SJSA1 (cell line): ENCODE data around the gene FAM13A. TPM values are rescaled to one million over a fixed set of nuclear protein-coding genes. Genes with fewer than 3 reads are reported as not detected.
A peak's percentile ranks its signal among the peaks of the same experiment; 100 is the strongest.
"Not testable (repeated sequence)": the region's sequence is repeated elsewhere in the genome, so short reads cannot be mapped to it uniquely, and the experiment has no call there.

ENCODE experiments used
- DNase-seq, 2 experiments: peaks; one replicate each; pipeline ENCODE4 v3.0.0-alpha.2; 2015 to 2020; ENCODE audit warnings: low spot score in 2 of 2, low read depth in 1 of 2
- H3K27ac ChIP-seq: fragments of 250-450 bp; sonication (Bioruptor Pico); 2 replicates; pipeline ENCODE4 v1.5.1; 2020; ENCODE audit warnings: mild to moderate bottlenecking, moderate library complexity
- H3K27me3 ChIP-seq: fragments of 250-450 bp; sonication (Bioruptor Pico); replicated peaks from 2 replicates; pipeline ENCODE4 v1.5.1; 2020; ENCODE audit warnings: mild to moderate bottlenecking, moderate library complexity
- H3K36me3 ChIP-seq: fragments of 250-450 bp; sonication (Bioruptor Pico); 2 replicates; pipeline ENCODE4 v1.5.1; 2020; ENCODE audit warnings: mild to moderate bottlenecking
- H3K4me1 ChIP-seq: fragments of 250-450 bp; sonication (Bioruptor Pico); replicated peaks from 2 replicates; pipeline ENCODE4 v1.6.1; 2021; ENCODE audit warnings: mild to moderate bottlenecking
- H3K4me3 ChIP-seq: fragments of 250-450 bp; sonication (Bioruptor Pico); 2 replicates; pipeline ENCODE4 v1.5.1; 2020; ENCODE audit warnings: mild to moderate bottlenecking
- H3K9me3 ChIP-seq: fragments of 250-450 bp; sonication (Bioruptor Pico); replicated peaks from 2 replicates; pipeline ENCODE4 v1.5.1; 2020; ENCODE audit warnings: mild to moderate bottlenecking
- total RNA-seq: library from RNA; depleted of rRNA; stranded (reverse); fragments of >200 nt; shearing (Covaris generic); gene quantifications from 2 replicates; pipeline ENCODE4 v1.2.3, GENCODE V29; 2014

The FAM13A gene
- total RNA-seq, 1 experiment from 2014 or later, result 15.2 TPM

GRCh38 chr4:89000844-89001360 is 56.1 kb downstream of the FAM13A start:
- Histone ChIP-seq H3K4me3 (no peak overlapping the region), H3K27ac (no peak overlapping the region), H3K9me3 (no peaks in the 10 kb centered on the region), H3K4me1 (no peaks in the 10 kb centered on the region), H3K27me3 (no peaks in the 10 kb centered on the region), H3K36me3 (no peaks in the 10 kb centered on the region)
- peak in 1 of 2 experiments; percentile 8 for DNase-seq

GRCh38 chr4:89000382-89000781 is 56.6 kb downstream of the FAM13A start:
- H3K27ac ChIP-seq, result no peak overlapping the region
- H3K36me3 ChIP-seq, result no peaks in the 10 kb centered on the region
- H3K4me3 ChIP-seq, result no peak overlapping the region
- H3K9me3 ChIP-seq, result no peaks in the 10 kb centered on the region
- no peaks in the 10 kb centered on the region for H3K27me3 ChIP-seq
- no peaks in the 10 kb centered on the region for H3K4me1 ChIP-seq
- no peak for DNase-seq

GRCh38 chr4:88999392-88999930 is 57.5 kb downstream of the FAM13A start:
- Histone ChIP-seq H3K27me3 (no peaks in the 10 kb centered on the region), H3K9me3 (no peaks in the 10 kb centered on the region), H3K4me1 (no peaks in the 10 kb centered on the region), H3K27ac (no peak overlapping the region), H3K4me3 (no peak overlapping the region), H3K36me3 (no peaks in the 10 kb centered on the region)
- DNase-seq, result no peak

- H3K9me3 ChIP-seq, result no peaks in the 10 kb centered on the region
- H3K4me3 ChIP-seq, result no peak overlapping the region
- no peak for DNase-seq
- H3K27ac ChIP-seq, result no peak overlapping the region
- no peaks in the 10 kb centered on the region for H3K27me3 ChIP-seq
- H3K36me3 ChIP-seq, result no peaks in the 10 kb centered on the region
- H3K4me1 ChIP-seq, result no peaks in the 10 kb centered on the region
Observed at GRCh38 chr4:88998891-88999290, 58.1 kb downstream of the FAM13A start.

- Histone ChIP-seq H3K4me1 (no peaks in the 10 kb centered on the region), H3K4me3 (no peak overlapping the region), H3K27me3 (no peaks in the 10 kb centered on the region), H3K36me3 (no peaks in the 10 kb centered on the region), H3K9me3 (no peaks in the 10 kb centered on the region), H3K27ac (no peak overlapping the region)
- DNase-seq, result no peak
Observed at GRCh38 chr4:88998001-88998400, 59.0 kb downstream of the FAM13A start.

- Histone ChIP-seq H3K27ac (no peak overlapping the region), H3K4me3 (no peak overlapping the region), H3K27me3 (no peaks in the 10 kb centered on the region), H3K9me3 (no peaks in the 10 kb centered on the region), H3K36me3 (no peaks in the 10 kb centered on the region), H3K4me1 (no peaks in the 10 kb centered on the region)
- no peak for DNase-seq
Observed at GRCh38 chr4:88995874-88996273, 61.1 kb downstream of the FAM13A start.

- H3K27me3 ChIP-seq, H3K27ac ChIP-seq, H3K4me1 ChIP-seq, H3K36me3 ChIP-seq, H3K4me3 ChIP-seq, DNase-seq, H3K9me3 ChIP-seq: not testable (repeated sequence)
Observed at GRCh38 chr4:88995257-88995656, 61.7 kb downstream of the FAM13A start.

GRCh38 chr4:88993246-88993645 is 63.7 kb downstream of the FAM13A start:
- H3K36me3 ChIP-seq, result no peaks in the 10 kb centered on the region
- H3K4me3 ChIP-seq, result no peak overlapping the region
- no peak overlapping the region for H3K27ac ChIP-seq
- no peak for DNase-seq
- no peaks in the 10 kb centered on the region for H3K4me1 ChIP-seq
- H3K9me3 ChIP-seq, result no peaks in the 10 kb centered on the region
- H3K27me3 ChIP-seq, result no peaks in the 10 kb centered on the region

- H3K36me3 ChIP-seq, result no peaks in the 10 kb centered on the region
- no peaks in the 10 kb centered on the region for H3K27me3 ChIP-seq
- DNase-seq, result no peak
- no peak overlapping the region for H3K4me3 ChIP-seq
- H3K27ac ChIP-seq, result no peak overlapping the region
- no peaks in the 10 kb centered on the region for H3K9me3 ChIP-seq
- H3K4me1 ChIP-seq, result no peaks in the 10 kb centered on the region
Observed at GRCh38 chr4:88991746-88992145, 65.2 kb downstream of the FAM13A start.

- no peaks in the 10 kb centered on the region for H3K9me3 ChIP-seq
Observed at GRCh38 chr4:88989990-88990389, 67.0 kb downstream of the FAM13A start.

GRCh38 chr4:88985088-88985773 is 71.8 kb downstream of the FAM13A start:
- Histone ChIP-seq H3K4me1 (no peaks in the 10 kb centered on the region), H3K4me3 (no peak overlapping the region), H3K27ac (no peak overlapping the region), H3K9me3 (no peaks in the 10 kb centered on the region), H3K27me3 (no peaks in the 10 kb centered on the region), H3K36me3 (no peaks in the 10 kb centered on the region)
- no peak for DNase-seq

More at GRCh38 chr4:88989990-88990389, 67.0 kb downstream of the FAM13A start:
- H3K4me1 ChIP-seq, result no peaks in the 10 kb centered on the region
- H3K4me3 ChIP-seq, result no peak overlapping the region
- DNase-seq, result no peak
- H3K36me3 ChIP-seq, result no peaks in the 10 kb centered on the region
- H3K27me3 ChIP-seq, result no peaks in the 10 kb centered on the region
- H3K27ac ChIP-seq, result no peak overlapping the region

GRCh38 chr4:88982757-88983156 is 74.2 kb downstream of the FAM13A start:
- no peaks in the 10 kb centered on the region for H3K27me3 ChIP-seq
- no peak overlapping the region for H3K27ac ChIP-seq
- H3K9me3 ChIP-seq, result no peaks in the 10 kb centered on the region
- H3K36me3 ChIP-seq, result no peaks in the 10 kb centered on the region
- H3K4me3 ChIP-seq, result no peak overlapping the region
- H3K4me1 ChIP-seq, result no peaks in the 10 kb centered on the region
- no peak for DNase-seq

GRCh38 chr4:88981993-88982392 is 75.0 kb downstream of the FAM13A start:
- H3K27me3 ChIP-seq, result no peaks in the 10 kb centered on the region
- no peak overlapping the region for H3K27ac ChIP-seq
- H3K4me1 ChIP-seq, result no peaks in the 10 kb centered on the region
- H3K36me3 ChIP-seq, result no peaks in the 10 kb centered on the region
- no peak overlapping the region for H3K4me3 ChIP-seq
- DNase-seq, result no peak
- no peaks in the 10 kb centered on the region for H3K9me3 ChIP-seq

GRCh38 chr4:88981556-88981955 is 75.4 kb downstream of the FAM13A start:
- Histone ChIP-seq H3K9me3 (no peaks in the 10 kb centered on the region), H3K4me1 (no peaks in the 10 kb centered on the region), H3K27me3 (no peaks in the 10 kb centered on the region), H3K27ac (no peak overlapping the region), H3K36me3 (no peaks in the 10 kb centered on the region), H3K4me3 (no peak overlapping the region)
- DNase-seq, result no peak
